ENCODE measurements around the gene SMPDL3A. TPM values are rescaled to one million over a fixed set of nuclear protein-coding genes. Genes with fewer than 3 reads are reported as not detected.
"Not testable (repeated sequence)": the region's sequence is repeated elsewhere in the genome, so short reads cannot be mapped to it uniquely, and the experiment has no call there.

The SMPDL3A gene
- total RNA-seq, 1 donor from 2014 or later: 3.3 TPM

GRCh38 chr6:122747573-122747972 lies 41.5 kb upstream of the SMPDL3A start:
- Mint-ChIP-seq H3K4me1 (peaks cover 13% of the 10 kb centered on the region), H3K9me3 (peaks cover 10% of the 10 kb centered on the region), H3K36me3 (ENCODE audit: low read depth) (peaks cover 9% of the 10 kb centered on the region), H3K4me3 (no peak overlapping the region), H3K27me3 (ENCODE audit: low read depth) (no peaks in the 10 kb centered on the region), H3K27ac (ENCODE audit: unreplicated experiment) (no peak overlapping the region)
- DNase-seq (ENCODE audit: low read depth, low spot score): no peak
- TF ChIP-seq CTCF (conservative IDR thresholded peaks at IDR 0.05): no peak

- H3K36me3 Mint-ChIP-seq (ENCODE audit: low read depth): not testable (repeated sequence)
Observed at GRCh38 chr6:122748945-122749344, 40.1 kb upstream of the SMPDL3A start.

GRCh38 chr6:122749451-122750050 lies 39.5 kb upstream of the SMPDL3A start:
- Mint-ChIP-seq H3K36me3 (ENCODE audit: low read depth) (peaks cover 10% of the 10 kb centered on the region), H3K9me3 (peaks cover 11% of the 10 kb centered on the region), H3K27me3 (ENCODE audit: low read depth) (no peaks in the 10 kb centered on the region), H3K4me1 (peaks cover 28% of the 10 kb centered on the region), H3K27ac (ENCODE audit: unreplicated experiment) (no peak overlapping the region), H3K4me3 (no peak overlapping the region)
- DNase-seq (ENCODE audit: low read depth, low spot score): no peak
- TF ChIP-seq CTCF (conservative IDR thresholded peaks at IDR 0.05): no peak

More at GRCh38 chr6:122748945-122749344, 40.1 kb upstream of the SMPDL3A start:
- not testable (repeated sequence) for H3K27ac Mint-ChIP-seq (ENCODE audit: unreplicated experiment); DNase-seq (ENCODE audit: low read depth, low spot score); H3K9me3 Mint-ChIP-seq; H3K4me3 Mint-ChIP-seq; H3K27me3 Mint-ChIP-seq (ENCODE audit: low read depth)
- H3K4me1 Mint-ChIP-seq: peaks cover 23% of the 10 kb centered on the region

GRCh38 chr6:122751326-122751725 lies 37.7 kb upstream of the SMPDL3A start:
- H3K27ac Mint-ChIP-seq (ENCODE audit: unreplicated experiment): no peak overlapping the region
- DNase-seq (ENCODE audit: low read depth, low spot score): no peak
- H3K4me3 Mint-ChIP-seq: no peak overlapping the region
- no peaks in the 10 kb centered on the region for H3K27me3 Mint-ChIP-seq (ENCODE audit: low read depth)
- H3K4me1 Mint-ChIP-seq: peaks cover 36% of the 10 kb centered on the region
- peaks cover 18% of the 10 kb centered on the region for H3K9me3 Mint-ChIP-seq
- no peak for TF ChIP-seq CTCF (conservative IDR thresholded peaks at IDR 0.05)
- peaks cover 15% of the 10 kb centered on the region for H3K36me3 Mint-ChIP-seq (ENCODE audit: low read depth)

- Mint-ChIP-seq H3K27ac (ENCODE audit: unreplicated experiment) (no peak overlapping the region), H3K4me1 (peaks cover 41% of the 10 kb centered on the region), H3K36me3 (ENCODE audit: low read depth) (peaks cover 17% of the 10 kb centered on the region), H3K27me3 (ENCODE audit: low read depth) (no peaks in the 10 kb centered on the region), H3K4me3 (no peak overlapping the region), H3K9me3 (peaks cover 24% of the 10 kb centered on the region)
- TF ChIP-seq CTCF (conservative IDR thresholded peaks at IDR 0.05): no peak
- no peak for DNase-seq (ENCODE audit: low read depth, low spot score)
Observed at GRCh38 chr6:122752459-122752858, 36.6 kb upstream of the SMPDL3A start.

GRCh38 chr6:122753000-122753687 lies 35.9 kb upstream of the SMPDL3A start:
- peaks cover 41% of the 10 kb centered on the region for H3K4me1 Mint-ChIP-seq
- H3K27ac Mint-ChIP-seq (ENCODE audit: unreplicated experiment): peak overlapping the region; percentile 81
- no peak for DNase-seq (ENCODE audit: low read depth, low spot score)
- H3K4me3 Mint-ChIP-seq: peak overlapping the region; percentile 20
- H3K9me3 Mint-ChIP-seq: peaks cover 24% of the 10 kb centered on the region
- no peak for TF ChIP-seq CTCF (conservative IDR thresholded peaks at IDR 0.05)
- peaks cover 15% of the 10 kb centered on the region for H3K36me3 Mint-ChIP-seq (ENCODE audit: low read depth)
- no peaks in the 10 kb centered on the region for H3K27me3 Mint-ChIP-seq (ENCODE audit: low read depth)

Data from neural crest cell (in vitro differentiated cells).